Gastrocnemius medialis (tissue), 4 donors: Measurements from ENCODE around the gene ZFP64. TPM values are rescaled to one million over a fixed set of nuclear protein-coding genes. Genes with fewer than 3 reads are reported as not detected.

Experiments used
- ATAC-seq, 2 donors: fragments of 150-250 bp; one replicate each; pipeline ENCODE4 v1.9.1; 2016
- DNase-seq, 2 donors: peaks; one replicate each; pipeline ENCODE4 v3.0.0-alpha.2; 2019
- H3K27ac ChIP-seq, 4 donors: fragments of 200-600 bp; sonication (generic); 1 replicate in 1 of 4; 2 replicates in 3 of 4; pipeline ENCODE4 v1.5.1; 2016 to 2018; ENCODE audit warnings: mild to moderate bottlenecking in 2 of 4, moderate library complexity in 1 of 4
- H3K27me3 ChIP-seq, 3 donors: fragments of 200-600 bp; sonication (generic) in 2 of 3; 1 replicate in 1 of 3; 2 replicates in 2 of 3; pipeline versions ENCODE4 v1.5.1 to v1.6.0; 2016 to 2019; ENCODE audit warnings: mild to moderate bottlenecking in 1 of 3, moderate library complexity in 1 of 3
- H3K36me3 ChIP-seq, 2 donors: fragments of 200-600 bp; sonication (generic) in 1 of 2; one replicate each; pipeline ENCODE4 v1.5.1; 2017 to 2018
- H3K4me1 ChIP-seq, 2 donors: fragments of 200-600 bp; sonication (generic) in 1 of 2; one replicate each; pipeline ENCODE4 v1.5.1; 2016 to 2017; ENCODE audit warnings: mild to moderate bottlenecking in 2 of 2
- H3K4me3 ChIP-seq, 4 donors: fragments of 200-600 bp; sonication (generic) in 3 of 4; 1 replicate in 1 of 4; 2 replicates in 3 of 4; pipeline ENCODE4 v1.5.1; 2016 to 2019; ENCODE audit warnings: mild to moderate bottlenecking in 2 of 4
- H3K9me3 ChIP-seq, 3 donors: fragments of 200-600 bp; sonication (generic) in 2 of 3; 1 replicate in 1 of 3; 2 replicates in 2 of 3; pipeline ENCODE4 v1.5.1; 2016 to 2019
- CTCF ChIP-seq, 5 experiments: fragments of 450-650 bp in 3 of 5; fragments of 200-600 bp in 2 of 5; sonication (generic) in 2 of 5; IDR thresholded peaks in 4 of 5; conservative IDR thresholded peaks in 1 of 5; 1 replicate in 4 of 5; 2 replicates in 1 of 5; pipeline ENCODE4 v1.5.1; 2016 to 2019; ENCODE audit warnings: antibody characterized with exemption in 5 of 5, mild to moderate bottlenecking in 3 of 5, moderate library complexity in 3 of 5
- POLR2A ChIP-seq, 2 donors: fragments of 450-650 bp; IDR thresholded peaks; one replicate each; pipeline ENCODE4 v1.6.1; 2017; ENCODE audit warnings: antibody characterized with exemption in 2 of 2, mild to moderate bottlenecking in 2 of 2, moderate library complexity in 2 of 2
- in situ Hi-C, 4 donors: fragments of 200-750 bp; cut with MboI; loops; one replicate each; pipeline versions ENCODE4 v1.15.0 to v1.8.0; 2017; ENCODE audit warnings: low sequenced_read_pairs in 4 of 4
- intact Hi-C: fragments of 100-400 bp; cut with DNase I; formaldehyde crosslinking; loops from one replicate; pipeline ENCODE4 v1.15.1; 2023; ENCODE audit warnings: low total_unique reads
- total RNA-seq, 4 donors: library from RNA; depleted of rRNA; stranded (reverse); fragments of >200 nt; gene quantifications; one replicate each; pipeline versions ENCODE4 v1.1.0 to v1.2.3, GENCODE V29; 2016

Gene ZFP64
- total RNA-seq, 4 donors from 2014 or later = 3.3 to 8.0 (median 3.9) TPM

GRCh38 chr20:52167232-52167840 lies 24.2 kb downstream of the ZFP64 start:
- no peak overlapping the region for H3K27ac ChIP-seq
- no peak overlapping the region for H3K4me3 ChIP-seq
- peaks cover 0 to 25% of the 10 kb centered on the region in 2 donors for H3K36me3 ChIP-seq
- no peaks in the 10 kb centered on the region for H3K9me3 ChIP-seq
- ATAC-seq (no peak), DNase-seq (no peak)
- in situ Hi-C loops = no loop called here
- TF ChIP-seq POLR2A (IDR thresholded peaks at IDR 0.05) (no peak), CTCF (IDR thresholded peaks at IDR 0.05 in 4 of 5, conservative IDR thresholded peaks at IDR 0.05 in 1 of 5) (no peak)
- intact Hi-C loops = no loop called here
- no peaks in the 10 kb centered on the region for H3K27me3 ChIP-seq
- H3K4me1 ChIP-seq = no peaks in the 10 kb centered on the region

DNA sequence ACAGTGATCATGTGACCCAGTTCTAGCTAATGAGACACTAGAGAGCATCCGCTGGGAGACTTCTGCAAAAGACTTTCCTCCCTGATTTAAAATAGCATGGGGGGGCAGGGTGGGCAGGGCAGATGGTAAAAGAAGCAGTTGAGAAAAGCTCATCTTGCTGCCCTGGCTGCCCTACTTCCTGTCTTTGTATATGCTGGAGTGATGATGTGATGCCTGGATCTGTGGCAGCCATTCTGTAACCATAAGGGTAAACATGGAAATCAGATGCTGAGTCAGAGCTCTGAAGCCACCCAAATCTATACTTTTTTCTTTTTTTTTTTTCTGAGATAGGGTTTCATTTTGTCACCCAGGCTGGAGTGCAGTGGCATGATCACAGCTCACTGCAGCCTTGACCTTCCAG lies 25.4 kb downstream of the ZFP64 start:
- no peaks in the 10 kb centered on the region for H3K27me3 ChIP-seq
- H3K4me3 ChIP-seq = no peak overlapping the region
- TF ChIP-seq POLR2A (IDR thresholded peaks at IDR 0.05) (no peak), CTCF (IDR thresholded peaks at IDR 0.05 in 4 of 5, conservative IDR thresholded peaks at IDR 0.05 in 1 of 5) (no peak)
- H3K4me1 ChIP-seq = no peaks in the 10 kb centered on the region
- H3K36me3 ChIP-seq = peaks cover 0 to 26% of the 10 kb centered on the region in 2 donors
- in situ Hi-C loops = no loop called here
- ATAC-seq (no peak), DNase-seq (no peak)
- H3K9me3 ChIP-seq = no peaks in the 10 kb centered on the region
- intact Hi-C loops = no loop called here
- H3K27ac ChIP-seq = no peak overlapping the region

GRCh38 chr20:52160621-52161204 lies 30.9 kb downstream of the ZFP64 start:
- Histone ChIP-seq H3K27me3 (no peaks in the 10 kb centered on the region), H3K9me3 (no peaks in the 10 kb centered on the region), H3K27ac (no peak overlapping the region), H3K36me3 (peaks cover 5 to 69% of the 10 kb centered on the region in 2 donors), H3K4me3 (no peak overlapping the region), H3K4me1 (no peaks in the 10 kb centered on the region)
- in situ Hi-C loops (no loop called here), intact Hi-C loops (no loop called here)
- DNase-seq (no peak), ATAC-seq (no peak)
- TF ChIP-seq CTCF (IDR thresholded peaks at IDR 0.05 in 4 of 5, conservative IDR thresholded peaks at IDR 0.05 in 1 of 5) = no peak
- no peak for TF ChIP-seq POLR2A (IDR thresholded peaks at IDR 0.05)

- Histone ChIP-seq H3K4me3 (no peak overlapping the region), H3K4me1 (no peaks in the 10 kb centered on the region), H3K27ac (no peak overlapping the region), H3K27me3 (no peaks in the 10 kb centered on the region), H3K36me3 (peaks cover 5 to 63% of the 10 kb centered on the region in 2 donors), H3K9me3 (no peaks in the 10 kb centered on the region)
- in situ Hi-C loops = no loop called here
- no peak for TF ChIP-seq CTCF (IDR thresholded peaks at IDR 0.05 in 4 of 5, conservative IDR thresholded peaks at IDR 0.05 in 1 of 5)
- no peak for TF ChIP-seq POLR2A (IDR thresholded peaks at IDR 0.05)
- ATAC-seq (no peak), DNase-seq (no peak)
- intact Hi-C loops = no loop called here
Observed at GRCh38 chr20:52160049-52160570, 31.5 kb downstream of the ZFP64 start.
